LNCaP clone FGC (cell line): Measurements from ENCODE around the gene PTX4.

Experiments used
- DNase-seq: peaks from one replicate; pipeline ENCODE4 v3.0.0-alpha.2; 2011; ENCODE audit warnings: low read depth
- H3K4me3 ChIP-seq: 2 replicates; pipeline ENCODE4 v1.5.1; 2011; ENCODE audit warnings: mild to moderate bottlenecking, low read depth, low read length, control low read depth
- CTCF ChIP-seq: IDR thresholded peaks from 2 replicates; pipeline ENCODE4 v1.5.1; 2012; ENCODE audit warnings: mild to moderate bottlenecking; ENCODE audit not compliant: control insufficient read depth, insufficient read depth; ENCODE audit errors: extremely low read depth

Gene PTX4

GRCh38 chr16:1464196-1464893 is 24.4 kb downstream of the PTX4 start:
- no peak for DNase-seq
- H3K4me3 ChIP-seq: no peak overlapping the region
- TF ChIP-seq CTCF: no peak

- no peak overlapping the region for H3K4me3 ChIP-seq
- DNase-seq: no peak
- TF ChIP-seq CTCF: no peak
These were observed 27.6 kb downstream of the PTX4 start for GRCh38 chr16:1461146-1461545.

- no peak for DNase-seq
- no peak for TF ChIP-seq CTCF
- H3K4me3 ChIP-seq: no peak overlapping the region
These were observed 28.1 kb downstream of the PTX4 start for GRCh38 chr16:1460602-1461138.

- TF ChIP-seq CTCF: no peak
- DNase-seq: no peak
- H3K4me3 ChIP-seq: no peak overlapping the region
These were observed 28.8 kb downstream of the PTX4 start for GRCh38 chr16:1459967-1460366.

GRCh38 chr16:1458977-1459341 is 29.8 kb downstream of the PTX4 start:
- no peak overlapping the region for H3K4me3 ChIP-seq
- no peak for TF ChIP-seq CTCF
- DNase-seq: no peak

- H3K4me3 ChIP-seq: no peak overlapping the region
- no peak for DNase-seq
- TF ChIP-seq CTCF: no peak
These were observed 30.3 kb downstream of the PTX4 start for GRCh38 chr16:1458336-1458976.
